Measurements from ENCODE around the gene ZNF775.

The ZNF775 gene

GRCh38 chr7:150409300-150410030 lies 30.3 kb downstream of the ZNF775 start:
- Histone ChIP-seq H3K36me3 (ENCODE audit: insufficient read depth, low read length) (peaks cover 5% of the 10 kb centered on the region; the same call in 1 of the 2 replicates), H3K9me3 (ENCODE audit: control insufficient read depth, insufficient read depth, low read length) (no peaks in the 10 kb centered on the region), H3K4me1 (ENCODE audit: insufficient read depth, low read length) (peaks cover 11% of the 10 kb centered on the region), H3K9ac (ENCODE audit: low read depth, low read length) (no peak overlapping the region)

- H3K4me1 ChIP-seq (ENCODE audit: insufficient read depth, low read length) = peaks cover 10% of the 10 kb centered on the region
- peaks cover 5% of the 10 kb centered on the region; the same call in 1 of the 2 replicates for H3K36me3 ChIP-seq (ENCODE audit: insufficient read depth, low read length)
- no peaks in the 10 kb centered on the region for H3K9me3 ChIP-seq (ENCODE audit: control insufficient read depth, insufficient read depth, low read length)
- H3K9ac ChIP-seq (ENCODE audit: low read depth, low read length) = no peak overlapping the region
Measured at GRCh38 chr7:150410131-150410530, 31.0 kb downstream of the ZNF775 start.

- Histone ChIP-seq H3K9me3 (ENCODE audit: control insufficient read depth, insufficient read depth, low read length) (no peaks in the 10 kb centered on the region), H3K9ac (ENCODE audit: low read depth, low read length) (no peak overlapping the region), H3K4me1 (ENCODE audit: insufficient read depth, low read length) (peaks cover 10% of the 10 kb centered on the region), H3K36me3 (ENCODE audit: insufficient read depth, low read length) (peaks cover 5% of the 10 kb centered on the region; the same call in 1 of the 2 replicates)
Measured at GRCh38 chr7:150410680-150411346, 31.7 kb downstream of the ZNF775 start.

GRCh38 chr7:150411606-150412005 lies 32.5 kb downstream of the ZNF775 start:
- H3K9me3 ChIP-seq (ENCODE audit: control insufficient read depth, insufficient read depth, low read length) = no peaks in the 10 kb centered on the region
- H3K4me1 ChIP-seq (ENCODE audit: insufficient read depth, low read length) = peaks cover 6% of the 10 kb centered on the region
- no peak overlapping the region for H3K9ac ChIP-seq (ENCODE audit: low read depth, low read length)
- H3K36me3 ChIP-seq (ENCODE audit: insufficient read depth, low read length) = peaks cover 5% of the 10 kb centered on the region; the same call in 1 of the 2 replicates

GRCh38 chr7:150412016-150412415 lies 32.9 kb downstream of the ZNF775 start:
- Histone ChIP-seq H3K9ac (ENCODE audit: low read depth, low read length) (no peak overlapping the region), H3K36me3 (ENCODE audit: insufficient read depth, low read length) (peaks cover 5% of the 10 kb centered on the region; the same call in 1 of the 2 replicates), H3K9me3 (ENCODE audit: control insufficient read depth, insufficient read depth, low read length) (no peaks in the 10 kb centered on the region), H3K4me1 (ENCODE audit: insufficient read depth, low read length) (peaks cover 2% of the 10 kb centered on the region)

GRCh38 chr7:150412518-150413488 lies 33.7 kb downstream of the ZNF775 start:
- H3K4me1 ChIP-seq (ENCODE audit: insufficient read depth, low read length) = no peaks in the 10 kb centered on the region; the same call in 1 of the 2 replicates
- no peak overlapping the region for H3K9ac ChIP-seq (ENCODE audit: low read depth, low read length)
- peaks cover 5% of the 10 kb centered on the region; the same call in 1 of the 2 replicates for H3K36me3 ChIP-seq (ENCODE audit: insufficient read depth, low read length)

GRCh38 chr7:150413640-150414081 lies 34.5 kb downstream of the ZNF775 start:
- no peaks in the 10 kb centered on the region; the same call in 1 of the 2 replicates for H3K4me1 ChIP-seq (ENCODE audit: insufficient read depth, low read length)
- peaks cover 5% of the 10 kb centered on the region; the same call in 1 of the 2 replicates for H3K36me3 ChIP-seq (ENCODE audit: insufficient read depth, low read length)
- no peak overlapping the region for H3K9ac ChIP-seq (ENCODE audit: low read depth, low read length)
- no peaks in the 10 kb centered on the region for H3K9me3 ChIP-seq (ENCODE audit: control insufficient read depth, insufficient read depth, low read length)

More at GRCh38 chr7:150412518-150413488, 33.7 kb downstream of the ZNF775 start:
- no peaks in the 10 kb centered on the region for H3K9me3 ChIP-seq (ENCODE audit: control insufficient read depth, insufficient read depth, low read length)

- H3K4me1 ChIP-seq (ENCODE audit: insufficient read depth, low read length) = peaks cover 3% of the 10 kb centered on the region; the same call in 1 of the 2 replicates
- H3K9ac ChIP-seq (ENCODE audit: low read depth, low read length) = no peak overlapping the region
- peaks cover 3% of the 10 kb centered on the region; the same call in 1 of the 2 replicates for H3K36me3 ChIP-seq (ENCODE audit: insufficient read depth, low read length)
- no peaks in the 10 kb centered on the region for H3K9me3 ChIP-seq (ENCODE audit: control insufficient read depth, insufficient read depth, low read length)
Measured at GRCh38 chr7:150415161-150416153, 36.3 kb downstream of the ZNF775 start.

- Histone ChIP-seq H3K4me1 (ENCODE audit: insufficient read depth, low read length) (peaks cover 4% of the 10 kb centered on the region; the same call in 1 of the 2 replicates), H3K9me3 (ENCODE audit: control insufficient read depth, insufficient read depth, low read length) (no peaks in the 10 kb centered on the region), H3K9ac (ENCODE audit: low read depth, low read length) (no peak overlapping the region), H3K36me3 (ENCODE audit: insufficient read depth, low read length) (no peaks in the 10 kb centered on the region)
Measured at GRCh38 chr7:150417239-150417638, 38.1 kb downstream of the ZNF775 start.

GRCh38 chr7:150417863-150418262 lies 38.7 kb downstream of the ZNF775 start:
- H3K4me1 ChIP-seq (ENCODE audit: insufficient read depth, low read length) = peaks cover 4% of the 10 kb centered on the region; the same call in 1 of the 2 replicates
- no peaks in the 10 kb centered on the region for H3K36me3 ChIP-seq (ENCODE audit: insufficient read depth, low read length)
- H3K9me3 ChIP-seq (ENCODE audit: control insufficient read depth, insufficient read depth, low read length) = no peaks in the 10 kb centered on the region
- H3K9ac ChIP-seq (ENCODE audit: low read depth, low read length) = no peak overlapping the region

GRCh38 chr7:150420242-150420641 lies 41.1 kb downstream of the ZNF775 start:
- Histone ChIP-seq H3K9ac (ENCODE audit: low read depth, low read length) (no peak overlapping the region), H3K9me3 (ENCODE audit: control insufficient read depth, insufficient read depth, low read length) (no peaks in the 10 kb centered on the region), H3K36me3 (ENCODE audit: insufficient read depth, low read length) (no peaks in the 10 kb centered on the region), H3K4me1 (ENCODE audit: insufficient read depth, low read length) (peaks cover 4% of the 10 kb centered on the region; the same call in 1 of the 2 replicates)

GRCh38 chr7:150420987-150421674 lies 42.0 kb downstream of the ZNF775 start:
- H3K4me1 ChIP-seq (ENCODE audit: insufficient read depth, low read length) = peaks cover 4% of the 10 kb centered on the region; the same call in 1 of the 2 replicates
- H3K36me3 ChIP-seq (ENCODE audit: insufficient read depth, low read length) = no peaks in the 10 kb centered on the region
- peak overlapping the region; percentile 12; the same call in 1 of the 2 replicates for H3K9ac ChIP-seq (ENCODE audit: low read depth, low read length)

More at GRCh38 chr7:150420987-150421674, 42.0 kb downstream of the ZNF775 start:
- H3K9me3 ChIP-seq (ENCODE audit: control insufficient read depth, insufficient read depth, low read length) = no peaks in the 10 kb centered on the region

Measured in ES-I3 (cell line).